Neural cell (in vitro differentiated cells): ENCODE results near the gene KCNJ4. TPM values are rescaled to one million over a fixed set of nuclear protein-coding genes. Genes with fewer than 3 reads are reported as not detected.

Source experiments
- H2AFZ ChIP-seq: fragments of 200-600, 300-800 bp; sonication (generic), shearing (Covaris generic); 2 replicates; pipeline ENCODE4 v1.6.0; 2014; ENCODE audit warnings: low read depth, mild to moderate bottlenecking, antibody characterized with exemption, low read length, moderate library complexity
- H3F3A ChIP-seq: fragments of 200-600 bp; shearing (Covaris generic); 2 replicates; pipeline ENCODE4 v1.6.1; 2016; ENCODE audit warnings: mild to moderate bottlenecking, moderate library complexity, mixed read lengths, antibody characterized with exemption, low read length; ENCODE audit not compliant: insufficient read depth, poor library complexity, severe bottlenecking
- H3K27ac ChIP-seq: fragments of 200-600, 300-800 bp; sonication (generic), shearing (Covaris generic); 2 replicates; pipeline ENCODE4 v1.5.1; 2014; ENCODE audit warnings: mild to moderate bottlenecking, low read length, moderate library complexity
- H3K27me3 ChIP-seq: fragments of 300-800, 200-600 bp; sonication (generic), shearing (Covaris generic); 2 replicates; pipeline ENCODE4 v1.6.0; 2014; ENCODE audit warnings: mild to moderate bottlenecking, low read depth, low read length, moderate library complexity; ENCODE audit not compliant: insufficient read depth
- H3K36me3 ChIP-seq: fragments of 300-800, 200-600 bp; sonication (generic), shearing (Covaris generic); 2 replicates; pipeline ENCODE4 v1.5.1; 2014; ENCODE audit warnings: mild to moderate bottlenecking, antibody characterized with exemption, low read length, moderate library complexity; ENCODE audit not compliant: insufficient read depth
- H3K4me2 ChIP-seq: fragments of 300-800, 200-600 bp; sonication (generic), shearing (Covaris generic); 2 replicates; pipeline ENCODE4 v1.6.0; 2014; ENCODE audit warnings: mild to moderate bottlenecking, low read length
- H3K4me3 ChIP-seq: fragments of 300-800, 200-600 bp; sonication (generic), shearing (Covaris generic); 2 replicates; pipeline ENCODE4 v1.5.1; 2014; ENCODE audit warnings: mild to moderate bottlenecking, low read length, moderate library complexity
- H3K79me2 ChIP-seq: fragments of 200-600 bp; shearing (Covaris generic); replicated peaks from 2 replicates; pipeline ENCODE4 v1.6.0; 2014; ENCODE audit warnings: mild to moderate bottlenecking, low read length, moderate library complexity; ENCODE audit not compliant: insufficient read depth
- H3K9ac ChIP-seq: fragments of 300-800, 200-600 bp; sonication (generic), shearing (Covaris generic); 2 replicates; pipeline ENCODE4 v1.6.1; 2016; ENCODE audit warnings: mild to moderate bottlenecking, low read length, mixed read lengths
- H3K9me2 ChIP-seq: fragments of 200-600 bp; shearing (Covaris generic); 2 replicates; pipeline ENCODE4 v1.6.1; 2016; ENCODE audit warnings: mild to moderate bottlenecking, low read length, mixed read lengths; ENCODE audit not compliant: insufficient read depth
- H3K9me3 ChIP-seq: fragments of 200-600, 300-800 bp; sonication (generic), shearing (Covaris generic); 2 replicates; pipeline ENCODE4 v1.6.1; 2016; ENCODE audit warnings: mild to moderate bottlenecking, mixed run types, low read length, moderate library complexity, mixed read lengths
- H4K20me1 ChIP-seq: fragments of 200-600 bp; shearing (Covaris generic); 2 replicates; pipeline ENCODE4 v1.6.1; 2016; ENCODE audit warnings: mild to moderate bottlenecking, mixed run types; ENCODE audit not compliant: insufficient read depth
- EP300 ChIP-seq: fragments of 450-650 bp; conservative IDR thresholded peaks from 2 replicates; pipeline ENCODE4 v1.6.1; 2014; ENCODE audit warnings: antibody characterized with exemption, mild to moderate bottlenecking, moderate library complexity; ENCODE audit not compliant: poor library complexity, severe bottlenecking
- EZH2 ChIP-seq: fragments of 200-600, 300-800 bp; shearing (Covaris generic), sonication (generic); IDR thresholded peaks from 2 replicates; pipeline ENCODE4 v1.6.1; 2014; ENCODE audit warnings: antibody characterized with exemption, low read length, borderline replicate concordance, mild to moderate bottlenecking; ENCODE audit not compliant: insufficient read depth, poor library complexity, severe bottlenecking
- POLR2AphosphoS5 ChIP-seq: IDR thresholded peaks from 2 replicates; pipeline ENCODE4 v1.6.1; 2012
- RAD21 ChIP-seq: fragments of 450-650 bp; conservative IDR thresholded peaks from 2 replicates; pipeline ENCODE4 v1.6.1; 2014; ENCODE audit warnings: antibody characterized with exemption, mild to moderate bottlenecking, moderate library complexity
- REST ChIP-seq: IDR thresholded peaks from 2 replicates; pipeline ENCODE4 v1.6.1; 2012; ENCODE audit warnings: borderline replicate concordance
- polyA plus RNA-seq: library from polyadenylated mRNA; depleted of rRNA; stranded (reverse); fragments of >200 nt; gene quantifications from 2 replicates; pipeline ENCODE4 v1.2.3, GENCODE V29; 2014
- TF ChIP-seq, protein P1 (sequence below): fragments of 450-650 bp; IDR thresholded peaks from 2 replicates; pipeline ENCODE4 v1.5.1; 2014; ENCODE audit warnings: antibody characterized with exemption, mild to moderate bottlenecking, moderate library complexity; ENCODE audit not compliant: poor library complexity, severe bottlenecking

KCNJ4 gene
- polyA plus RNA-seq, 1 donor from 2014 or later = 1.7 TPM

- Histone ChIP-seq H3K9ac (no peak overlapping the region), H4K20me1 (no peaks in the 10 kb centered on the region), H3K36me3 (no peaks in the 10 kb centered on the region), H3K9me3 (no peaks in the 10 kb centered on the region), H3K4me3 (no peak overlapping the region), H3K27me3 (peaks cover 22% of the 10 kb centered on the region), H3K4me2 (no peak overlapping the region), H3K9me2 (no peaks in the 10 kb centered on the region), H3F3A (no peaks in the 10 kb centered on the region), H3K27ac (no peak overlapping the region), H3K79me2 (no peaks in the 10 kb centered on the region), H2AFZ (no peak overlapping the region)
- TF ChIP-seq EZH2 = no peak
- no peak for TF ChIP-seq POLR2AphosphoS5
- TF ChIP-seq, protein P1, sequence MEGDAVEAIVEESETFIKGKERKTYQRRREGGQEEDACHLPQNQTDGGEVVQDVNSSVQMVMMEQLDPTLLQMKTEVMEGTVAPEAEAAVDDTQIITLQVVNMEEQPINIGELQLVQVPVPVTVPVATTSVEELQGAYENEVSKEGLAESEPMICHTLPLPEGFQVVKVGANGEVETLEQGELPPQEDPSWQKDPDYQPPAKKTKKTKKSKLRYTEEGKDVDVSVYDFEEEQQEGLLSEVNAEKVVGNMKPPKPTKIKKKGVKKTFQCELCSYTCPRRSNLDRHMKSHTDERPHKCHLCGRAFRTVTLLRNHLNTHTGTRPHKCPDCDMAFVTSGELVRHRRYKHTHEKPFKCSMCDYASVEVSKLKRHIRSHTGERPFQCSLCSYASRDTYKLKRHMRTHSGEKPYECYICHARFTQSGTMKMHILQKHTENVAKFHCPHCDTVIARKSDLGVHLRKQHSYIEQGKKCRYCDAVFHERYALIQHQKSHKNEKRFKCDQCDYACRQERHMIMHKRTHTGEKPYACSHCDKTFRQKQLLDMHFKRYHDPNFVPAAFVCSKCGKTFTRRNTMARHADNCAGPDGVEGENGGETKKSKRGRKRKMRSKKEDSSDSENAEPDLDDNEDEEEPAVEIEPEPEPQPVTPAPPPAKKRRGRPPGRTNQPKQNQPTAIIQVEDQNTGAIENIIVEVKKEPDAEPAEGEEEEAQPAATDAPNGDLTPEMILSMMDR = no peak
- no peak for TF ChIP-seq RAD21
- TF ChIP-seq REST = no peak
- TF ChIP-seq EP300 = no peak
Measured at GRCh38 chr22:38465673-38466490, 10.9 kb upstream of the KCNJ4 start.

GRCh38 chr22:38464992-38465672 lies 10.1 kb upstream of the KCNJ4 start:
- Histone ChIP-seq H3K4me2 (no peak overlapping the region), H3K79me2 (no peaks in the 10 kb centered on the region), H3K27ac (no peak overlapping the region), H3K9me2 (no peaks in the 10 kb centered on the region), H2AFZ (no peak overlapping the region), H3K36me3 (no peaks in the 10 kb centered on the region), H3K9me3 (no peaks in the 10 kb centered on the region), H3K9ac (no peak overlapping the region), H3K27me3 (peaks cover 22% of the 10 kb centered on the region), H3F3A (no peaks in the 10 kb centered on the region), H3K4me3 (no peak overlapping the region), H4K20me1 (no peaks in the 10 kb centered on the region)
- no peak for TF ChIP-seq REST
- TF ChIP-seq EZH2 = no peak
- TF ChIP-seq, protein P1 = no peak
